ENCODE data around the gene EFL1.
"Not testable (repeated sequence)": the region's sequence is repeated elsewhere in the genome, so short reads cannot be mapped to it uniquely, and the experiment has no call there.

EFL1 gene

DNA sequence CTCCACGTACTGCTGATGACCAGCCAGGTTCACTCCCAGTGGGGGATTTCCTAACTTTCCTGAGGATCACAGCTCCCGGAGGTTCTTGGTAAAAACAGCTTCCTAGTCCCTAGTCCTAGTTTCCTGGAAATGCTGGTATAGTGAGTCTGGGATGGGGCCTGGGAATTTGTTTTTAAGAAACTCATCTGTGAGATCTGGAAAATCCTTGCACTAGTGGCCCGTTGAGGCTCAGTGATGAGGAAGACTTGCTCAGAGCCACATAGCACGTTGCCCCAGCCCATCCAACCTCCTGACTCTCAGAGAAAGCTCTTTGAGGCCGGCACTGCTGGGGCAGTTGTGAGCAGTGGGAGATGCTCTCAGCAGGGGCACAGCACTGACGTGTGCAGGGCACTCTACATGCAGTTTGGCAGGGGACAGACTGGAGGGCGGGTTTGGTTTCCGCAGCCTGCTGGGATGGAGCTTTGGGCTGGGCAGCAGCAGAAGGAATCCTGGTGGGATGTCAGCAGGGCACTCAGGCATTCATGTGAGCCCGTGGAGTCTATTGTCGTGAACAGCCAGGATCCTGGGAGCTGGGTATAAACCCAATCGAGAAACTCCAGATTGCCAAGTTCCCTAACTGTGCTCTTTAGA lies 31.6 kb upstream of the EFL1 start:
- DNase-seq (ENCODE audit: low read depth), result no peak
- no peak overlapping the region for H3K4me3 ChIP-seq (replicated peaks; ENCODE audit: low read depth, low read length)
- TF ChIP-seq CTCF (IDR thresholded peaks at IDR 0.05; ENCODE audit: low read length, missing control alignments), result no peak

GRCh38 chr15:82292271-82292670 lies 29.7 kb upstream of the EFL1 start:
- TF ChIP-seq CTCF (IDR thresholded peaks at IDR 0.05; ENCODE audit: low read length, missing control alignments), result no peak
- no peak for DNase-seq (ENCODE audit: low read depth)
- H3K4me3 ChIP-seq (replicated peaks; ENCODE audit: low read depth, low read length), result no peak overlapping the region

GRCh38 chr15:82288202-82288601 lies 25.7 kb upstream of the EFL1 start:
- H3K4me3 ChIP-seq (replicated peaks; ENCODE audit: low read depth, low read length); DNase-seq (ENCODE audit: low read depth): not testable (repeated sequence)

GRCh38 chr15:82286475-82286874 lies 23.9 kb upstream of the EFL1 start:
- not testable (repeated sequence) for H3K4me3 ChIP-seq (replicated peaks; ENCODE audit: low read depth, low read length)

DNA sequence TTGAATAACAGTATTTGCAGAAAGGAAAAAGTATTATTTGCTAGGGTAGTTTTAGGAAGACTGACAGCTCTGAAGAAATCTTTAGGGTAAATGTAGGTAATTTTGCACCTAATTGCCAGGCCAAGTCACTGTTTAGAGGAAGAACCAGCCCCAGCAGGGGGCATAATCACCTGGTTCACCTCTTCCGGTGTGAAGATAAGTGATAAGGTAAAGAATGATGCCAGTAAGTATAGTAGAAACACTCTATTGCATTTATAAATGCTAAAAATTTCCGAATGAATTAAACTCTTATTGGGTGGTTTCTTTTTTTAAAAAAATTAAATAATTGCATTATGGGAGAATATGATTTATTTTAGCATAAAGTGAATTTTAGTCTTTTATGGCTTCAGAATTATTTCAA lies 21.8 kb upstream of the EFL1 start:
- H3K4me3 ChIP-seq (replicated peaks; ENCODE audit: low read depth, low read length); DNase-seq (ENCODE audit: low read depth): not testable (repeated sequence)

More at GRCh38 chr15:82286475-82286874, 23.9 kb upstream of the EFL1 start:
- DNase-seq (ENCODE audit: low read depth), result not testable (repeated sequence)

GRCh38 chr15:82282386-82282785 lies 19.9 kb upstream of the EFL1 start:
- DNase-seq (ENCODE audit: low read depth); H3K4me3 ChIP-seq (replicated peaks; ENCODE audit: low read depth, low read length): not testable (repeated sequence)

GRCh38 chr15:82281276-82281675 lies 18.7 kb upstream of the EFL1 start:
- TF ChIP-seq CTCF (IDR thresholded peaks at IDR 0.05; ENCODE audit: low read length, missing control alignments), result peak; percentile 21
- not testable (repeated sequence) for DNase-seq (ENCODE audit: low read depth); H3K4me3 ChIP-seq (replicated peaks; ENCODE audit: low read depth, low read length)

- H3K4me3 ChIP-seq (replicated peaks; ENCODE audit: low read depth, low read length), result no peak overlapping the region
- DNase-seq (ENCODE audit: low read depth), result no peak
- TF ChIP-seq CTCF (IDR thresholded peaks at IDR 0.05; ENCODE audit: low read length, missing control alignments), result no peak
Measured at GRCh38 chr15:82275410-82275809, 12.9 kb upstream of the EFL1 start.

- no peak for TF ChIP-seq CTCF (IDR thresholded peaks at IDR 0.05; ENCODE audit: low read length, missing control alignments)
- DNase-seq (ENCODE audit: low read depth), result no peak
- no peak overlapping the region for H3K4me3 ChIP-seq (replicated peaks; ENCODE audit: low read depth, low read length)
Measured at GRCh38 chr15:82272154-82272553, 9.6 kb upstream of the EFL1 start.

GRCh38 chr15:82268454-82268853 lies 5.9 kb upstream of the EFL1 start:
- H3K4me3 ChIP-seq (replicated peaks; ENCODE audit: low read depth, low read length), result not testable (repeated sequence)
- peak; percentile 3 for DNase-seq (ENCODE audit: low read depth)

GRCh38 chr15:82267137-82267536 lies 4.6 kb upstream of the EFL1 start:
- H3K4me3 ChIP-seq (replicated peaks; ENCODE audit: low read depth, low read length); DNase-seq (ENCODE audit: low read depth): not testable (repeated sequence)

All from fibroblast of pulmonary artery (primary cell).